ENCODE results near the gene ETV6. TPM values are rescaled to one million over a fixed set of nuclear protein-coding genes. Genes with fewer than 3 reads are reported as not detected.

ETV6 gene
- total RNA-seq, 6 experiments from 2014 or later: 7.2 to 28.3 (median 11.0) TPM

GRCh38 chr12:11891754-11892386 lies 242.4 kb downstream of the ETV6 start:
- TF ChIP-seq CTCF (IDR thresholded peaks at IDR 0.05) (peak in 3 of 4 donors; percentile 16 to 28 (median 21)), POLR2A (IDR thresholded peaks at IDR 0.05) (no peak)
- DNase-seq (no peak), ATAC-seq (peak; percentile 19 to 53 (median 28))
- H3K27me3 ChIP-seq: no peaks in the 10 kb centered on the region
- intact Hi-C loops (cut with DNase I): no loop called here
- peaks cover 0 to 12% (median 4%) of the 10 kb centered on the region in 4 donors for H3K36me3 ChIP-seq
- H3K27ac ChIP-seq: no peak overlapping the region
- H3K9me3 ChIP-seq: no peaks in the 10 kb centered on the region
- H3K4me1 ChIP-seq: no peaks in the 10 kb centered on the region
- WGBS (ENCODE audit: insufficient coverage, low coverage, low lambda C conversion rate, missing lambda C conversion rate): 71% methylated on average over 5 of the region's 9 CpGs
- H3K4me3 ChIP-seq: no peak overlapping the region

GRCh38 chr12:11893998-11894397 lies 244.5 kb downstream of the ETV6 start:
- intact Hi-C loops (cut with DNase I): no loop called here
- Histone ChIP-seq H3K4me3 (no peak overlapping the region), H3K9me3 (no peaks in the 10 kb centered on the region), H3K27me3 (no peaks in the 10 kb centered on the region), H3K36me3 (peaks cover 0 to 12% (median 2%) of the 10 kb centered on the region in 4 donors), H3K27ac (no peak overlapping the region), H3K4me1 (no peaks in the 10 kb centered on the region)
- ATAC-seq: no peak
- no peak for DNase-seq
- 81% methylated on average over 4 of the region's 4 CpGs for WGBS (ENCODE audit: insufficient coverage, low coverage, low lambda C conversion rate, missing lambda C conversion rate)
- TF ChIP-seq POLR2A (IDR thresholded peaks at IDR 0.05) (no peak), CTCF (IDR thresholded peaks at IDR 0.05) (no peak)

GRCh38 chr12:11894890-11895289 lies 245.4 kb downstream of the ETV6 start:
- Histone ChIP-seq H3K4me1 (no peaks in the 10 kb centered on the region), H3K9me3 (no peaks in the 10 kb centered on the region), H3K27ac (no peak overlapping the region), H3K36me3 (peaks cover 0 to 12% (median 2%) of the 10 kb centered on the region in 4 donors), H3K4me3 (no peak overlapping the region), H3K27me3 (no peaks in the 10 kb centered on the region)
- no peak for ATAC-seq
- no peak for DNase-seq
- WGBS (ENCODE audit: insufficient coverage, low coverage, low lambda C conversion rate, missing lambda C conversion rate): 85% methylated on average over 4 of the region's 4 CpGs
- no peak for TF ChIP-seq CTCF (IDR thresholded peaks at IDR 0.05)
- no peak for TF ChIP-seq POLR2A (IDR thresholded peaks at IDR 0.05)
- intact Hi-C loops (cut with DNase I): no loop called here

- Histone ChIP-seq H3K9me3 (no peaks in the 10 kb centered on the region), H3K27me3 (no peaks in the 10 kb centered on the region), H3K27ac (no peak overlapping the region), H3K4me1 (no peaks in the 10 kb centered on the region), H3K4me3 (no peak overlapping the region), H3K36me3 (peaks cover 0 to 12% (median 2%) of the 10 kb centered on the region in 4 donors)
- WGBS (ENCODE audit: insufficient coverage, low coverage, low lambda C conversion rate, missing lambda C conversion rate): 77% methylated on average over 3 of the region's 7 CpGs
- peak in 1 of 4 donors; percentile 30 for ATAC-seq
- intact Hi-C loops (cut with DNase I): no loop called here
- DNase-seq: no peak
- TF ChIP-seq POLR2A (IDR thresholded peaks at IDR 0.05) (no peak), CTCF (IDR thresholded peaks at IDR 0.05) (no peak)
Observed at GRCh38 chr12:11895421-11896078, 246.1 kb downstream of the ETV6 start.

Data from right lobe of liver (tissue), 6 donors.